ENCODE data around the gene SPSB2. TPM values are rescaled to one million over a fixed set of nuclear protein-coding genes. Genes with fewer than 3 reads are reported as not detected.

The SPSB2 gene, protein sequence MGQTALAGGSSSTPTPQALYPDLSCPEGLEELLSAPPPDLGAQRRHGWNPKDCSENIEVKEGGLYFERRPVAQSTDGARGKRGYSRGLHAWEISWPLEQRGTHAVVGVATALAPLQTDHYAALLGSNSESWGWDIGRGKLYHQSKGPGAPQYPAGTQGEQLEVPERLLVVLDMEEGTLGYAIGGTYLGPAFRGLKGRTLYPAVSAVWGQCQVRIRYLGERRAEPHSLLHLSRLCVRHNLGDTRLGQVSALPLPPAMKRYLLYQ
- total RNA-seq, result 1.2 and 3.3 TPM in 2 replicates

DNA sequence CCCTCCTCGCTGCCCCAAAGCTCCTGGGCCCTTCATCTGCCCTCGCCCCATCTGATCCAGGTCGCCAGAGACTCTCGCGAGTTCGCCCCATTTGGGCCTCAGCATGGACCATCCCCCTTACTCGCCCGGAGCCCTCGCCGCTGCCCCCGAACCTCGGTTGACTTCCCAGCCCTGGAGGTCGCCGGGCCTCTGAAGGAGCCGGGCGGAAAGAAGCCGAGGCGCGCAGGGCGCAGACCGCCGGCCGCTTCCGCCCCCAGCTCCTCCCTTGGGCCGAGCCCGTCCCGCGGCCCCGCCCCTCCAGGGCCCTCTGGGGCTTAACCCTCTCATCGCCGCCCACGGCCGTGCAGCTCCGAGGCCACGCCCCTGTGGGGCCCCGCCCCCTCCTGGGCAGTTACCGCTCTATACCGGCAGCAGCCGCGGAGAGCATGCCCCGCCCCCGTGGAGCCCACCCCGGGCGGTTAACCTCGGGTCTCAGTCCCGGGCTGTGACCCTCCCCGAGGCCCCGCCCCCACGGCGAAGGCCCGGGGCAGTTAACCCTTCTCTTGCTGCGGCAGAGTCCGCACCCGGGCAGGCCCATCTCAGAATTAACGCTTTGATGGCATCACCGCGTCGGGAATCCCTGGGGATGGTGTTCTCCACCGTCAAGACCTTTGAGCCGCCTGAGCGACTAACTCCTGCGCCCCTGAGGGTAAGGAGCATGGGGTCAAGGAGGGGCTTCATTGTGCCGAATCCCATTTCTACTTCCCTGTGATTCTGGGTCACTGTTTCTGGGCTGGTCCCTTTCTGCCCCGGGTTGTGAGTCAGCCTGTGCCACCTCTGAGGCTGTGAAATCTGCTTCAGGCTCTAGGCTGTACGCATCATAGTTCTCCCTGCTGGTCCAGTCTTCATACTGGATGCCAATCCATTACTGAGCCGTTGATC is at the start of gene SPSB2:
SPSB2 (minus strand) TSS at position 210 of the 921 bp plus-strand sequence. CDS start 402 bp downstream, outside the sequence.

DNA sequence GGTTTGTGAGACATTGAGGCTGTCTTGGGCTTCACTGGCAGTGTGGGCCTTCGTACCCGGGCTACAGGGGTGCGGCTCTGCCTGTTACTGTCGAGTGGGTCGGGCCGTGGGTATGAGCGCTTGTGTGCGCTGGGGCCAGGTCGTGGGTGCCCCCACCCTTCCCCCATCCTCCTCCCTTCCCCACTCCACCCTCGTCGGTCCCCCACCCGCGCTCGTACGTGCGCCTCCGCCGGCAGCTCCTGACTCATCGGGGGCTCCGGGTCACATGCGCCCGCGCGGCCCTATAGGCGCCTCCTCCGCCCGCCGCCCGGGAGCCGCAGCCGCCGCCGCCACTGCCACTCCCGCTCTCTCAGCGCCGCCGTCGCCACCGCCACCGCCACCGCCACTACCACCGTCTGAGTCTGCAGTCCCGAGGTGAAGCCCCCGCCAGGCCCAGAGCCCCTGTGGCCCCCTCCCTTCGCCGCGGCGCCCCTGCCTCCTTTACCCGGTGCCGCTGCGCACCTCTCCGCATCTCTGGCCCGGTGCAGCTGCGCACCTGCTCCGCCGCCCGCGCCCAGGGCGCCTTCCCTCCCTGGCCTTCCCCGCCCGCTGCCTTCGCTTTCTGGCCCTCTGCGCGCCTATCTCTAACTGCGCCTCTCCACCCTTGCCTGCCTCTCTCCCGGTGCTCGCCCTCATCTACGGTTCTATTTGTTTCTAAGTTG is 41.3 kb upstream of the SPSB2 start, which contains the start of gene ENO2:
ENO2 (plus strand) TSS at position 335 of the 701 bp plus-strand sequence. CDS start 1,253 bp downstream, outside the sequence.

DNA sequence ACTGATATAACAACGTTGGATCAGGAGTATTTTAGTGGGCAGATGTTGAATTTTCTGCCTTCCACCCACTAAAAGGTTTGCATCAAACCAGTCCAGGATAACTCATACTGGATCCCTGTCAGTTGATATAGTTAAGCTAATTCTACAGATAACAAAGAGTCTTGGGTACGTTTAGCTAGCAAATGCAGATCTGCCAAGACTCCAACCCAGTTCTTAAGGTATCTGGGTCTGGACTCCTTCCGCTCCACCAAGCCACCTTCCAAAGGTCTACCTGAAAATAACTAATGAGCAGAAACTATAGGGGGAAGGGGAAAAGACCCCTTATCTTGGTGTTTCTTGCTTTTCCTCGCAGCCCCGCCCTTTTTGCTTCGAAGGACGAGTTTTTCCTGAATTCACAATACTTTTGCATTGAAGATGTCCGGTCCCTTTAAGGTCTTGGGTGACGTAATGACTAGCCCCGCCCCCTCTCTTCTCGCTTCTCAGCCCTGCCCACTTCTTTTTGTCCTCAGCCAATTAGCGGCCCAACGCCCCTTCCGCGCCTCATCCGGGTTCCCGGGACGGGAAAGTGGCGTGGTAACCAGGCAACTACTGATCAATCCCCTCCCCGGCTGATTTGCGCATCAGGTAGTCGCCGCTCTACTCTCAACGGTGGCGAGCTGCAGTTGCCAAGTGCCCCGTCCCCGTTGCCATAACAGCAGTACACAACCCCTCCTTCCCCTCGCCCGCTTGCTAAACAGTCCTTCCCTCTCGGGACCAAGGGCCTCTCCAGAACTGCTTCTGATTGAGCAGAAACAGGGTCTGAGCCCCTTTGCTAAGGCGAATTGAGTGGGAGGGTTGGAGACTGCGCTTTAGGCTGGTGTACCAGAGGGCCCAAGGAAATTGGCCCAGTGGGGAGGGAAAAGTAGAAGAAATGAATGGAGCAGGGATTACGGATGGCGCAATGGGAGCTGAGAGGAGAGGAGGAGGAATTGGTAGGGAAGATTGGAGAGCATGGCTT is 31.5 kb upstream of the SPSB2 start, which contains the start of gene LRRC23:
LRRC23 (plus strand) TSS at position 543 of the 997 bp plus-strand sequence. CDS start 812 bp downstream, outside the sequence.

DNA sequence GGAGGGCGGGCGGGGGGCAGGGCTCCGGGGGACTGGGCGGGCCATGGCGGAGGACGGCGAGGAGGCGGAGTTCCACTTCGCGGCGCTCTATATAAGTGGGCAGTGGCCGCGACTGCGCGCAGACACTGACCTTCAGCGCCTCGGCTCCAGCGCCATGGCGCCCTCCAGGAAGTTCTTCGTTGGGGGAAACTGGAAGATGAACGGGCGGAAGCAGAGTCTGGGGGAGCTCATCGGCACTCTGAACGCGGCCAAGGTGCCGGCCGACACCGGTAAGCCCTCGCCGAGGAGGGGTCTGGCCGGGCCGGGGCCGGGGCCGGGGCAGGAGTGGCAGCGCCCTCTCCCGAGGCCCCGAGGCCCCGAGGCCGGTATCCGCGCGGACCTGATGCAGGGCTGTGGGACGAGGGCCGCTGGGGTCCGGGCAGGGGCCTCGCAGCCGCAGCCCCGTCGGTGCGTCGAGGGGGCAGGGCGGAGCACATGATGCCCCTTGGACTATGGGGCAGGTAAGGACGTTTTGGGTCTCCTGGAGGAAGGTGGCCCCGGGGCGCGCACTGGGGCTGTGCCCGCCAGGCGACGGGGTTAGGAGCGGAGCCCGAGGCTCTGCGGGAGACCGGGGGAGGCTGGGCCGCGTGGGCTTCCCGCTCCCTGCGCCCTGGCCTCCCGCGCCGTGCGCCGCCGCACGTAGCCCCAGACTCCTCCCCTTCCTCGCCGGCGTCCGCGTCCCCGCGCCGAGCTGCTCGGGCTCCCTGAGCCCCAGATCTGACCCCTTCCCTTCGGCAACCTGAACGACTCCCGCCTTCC is 5.5 kb downstream of the SPSB2 start, which contains the start of gene TPI1:
TPI1 (plus strand) TSS at position 119 of the 798 bp plus-strand sequence; CDS start at position 155, 36 bp downstream.

DNA sequence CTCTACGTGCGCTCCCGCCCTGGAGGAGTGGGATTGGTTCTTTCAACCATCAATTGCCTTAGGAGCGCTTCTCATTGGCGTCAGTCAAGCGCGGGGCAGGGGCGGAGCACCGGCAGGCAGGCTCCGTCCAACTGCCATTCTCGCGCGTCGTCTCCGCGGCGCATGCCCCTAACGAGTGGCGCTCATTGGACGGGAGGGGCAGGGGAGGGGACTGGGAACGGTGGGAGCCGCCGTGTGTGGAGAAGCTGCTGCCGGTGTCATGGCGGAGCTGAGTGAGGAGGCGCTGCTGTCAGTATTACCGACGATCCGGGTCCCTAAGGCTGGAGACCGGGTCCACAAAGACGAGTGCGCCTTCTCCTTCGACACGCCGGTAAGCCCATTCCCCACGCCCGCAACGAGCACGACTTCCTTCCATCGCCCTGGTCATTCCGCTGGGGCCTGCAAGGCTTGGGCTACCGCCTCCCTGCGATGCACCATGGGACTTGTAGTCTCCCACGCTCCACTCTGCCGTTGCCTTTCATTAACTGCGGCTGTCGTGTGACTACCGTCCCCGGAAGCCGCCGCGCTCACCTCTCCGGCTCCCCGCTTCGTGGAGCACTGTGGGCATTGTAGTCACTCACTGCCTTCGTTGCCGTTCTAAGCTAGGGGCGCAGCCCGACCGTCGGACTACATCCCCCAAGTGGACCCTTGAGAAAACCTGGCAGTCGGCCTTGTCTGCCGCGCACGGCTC is 21.0 kb downstream of the SPSB2 start, which contains the start of gene USP5:
USP5 (plus strand) TSS at position 230 of the 730 bp plus-strand sequence; CDS start at position 260, 30 bp downstream.

DNA sequence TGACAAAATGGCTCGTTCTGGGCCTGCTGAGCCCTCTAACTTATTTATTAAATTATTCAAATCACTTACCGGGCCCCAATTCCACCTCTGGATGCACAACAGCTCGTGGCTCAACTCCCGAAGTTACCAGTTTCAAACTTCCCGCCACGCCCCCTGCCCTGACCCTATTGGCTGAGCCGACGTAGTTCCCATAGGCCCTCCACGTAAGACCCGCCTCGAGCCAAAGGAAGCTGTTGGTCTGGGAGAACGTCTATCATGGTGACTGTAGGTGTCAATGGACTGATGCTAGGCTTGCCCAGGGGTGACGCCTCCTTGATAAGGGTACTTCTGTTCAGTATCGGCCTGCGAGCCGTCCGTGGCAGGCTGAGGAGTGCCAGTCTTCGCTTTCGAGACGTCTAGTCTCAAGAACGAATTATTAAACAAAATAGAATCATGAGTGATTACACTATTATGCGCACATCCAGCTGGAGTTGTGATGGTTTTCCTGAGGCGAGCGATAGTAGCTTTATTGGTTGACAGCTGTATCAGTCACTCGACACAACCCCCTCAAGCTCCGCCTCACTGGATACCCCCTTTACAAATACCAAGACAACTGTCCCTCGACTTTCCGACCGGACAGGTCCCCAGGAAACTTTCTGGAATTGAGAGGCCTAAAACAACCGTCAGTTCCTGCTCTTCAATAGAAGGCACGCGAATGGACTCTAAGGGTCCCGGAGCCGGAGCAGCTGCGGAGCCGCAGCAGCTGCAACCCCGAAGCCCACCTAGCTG is 21.8 kb downstream of the SPSB2 start, which contains the start of gene CDCA3:
CDCA3 (minus strand) TSS at position 134 of the 768 bp plus-strand sequence. CDS start 334 bp downstream, outside the sequence.

DNA sequence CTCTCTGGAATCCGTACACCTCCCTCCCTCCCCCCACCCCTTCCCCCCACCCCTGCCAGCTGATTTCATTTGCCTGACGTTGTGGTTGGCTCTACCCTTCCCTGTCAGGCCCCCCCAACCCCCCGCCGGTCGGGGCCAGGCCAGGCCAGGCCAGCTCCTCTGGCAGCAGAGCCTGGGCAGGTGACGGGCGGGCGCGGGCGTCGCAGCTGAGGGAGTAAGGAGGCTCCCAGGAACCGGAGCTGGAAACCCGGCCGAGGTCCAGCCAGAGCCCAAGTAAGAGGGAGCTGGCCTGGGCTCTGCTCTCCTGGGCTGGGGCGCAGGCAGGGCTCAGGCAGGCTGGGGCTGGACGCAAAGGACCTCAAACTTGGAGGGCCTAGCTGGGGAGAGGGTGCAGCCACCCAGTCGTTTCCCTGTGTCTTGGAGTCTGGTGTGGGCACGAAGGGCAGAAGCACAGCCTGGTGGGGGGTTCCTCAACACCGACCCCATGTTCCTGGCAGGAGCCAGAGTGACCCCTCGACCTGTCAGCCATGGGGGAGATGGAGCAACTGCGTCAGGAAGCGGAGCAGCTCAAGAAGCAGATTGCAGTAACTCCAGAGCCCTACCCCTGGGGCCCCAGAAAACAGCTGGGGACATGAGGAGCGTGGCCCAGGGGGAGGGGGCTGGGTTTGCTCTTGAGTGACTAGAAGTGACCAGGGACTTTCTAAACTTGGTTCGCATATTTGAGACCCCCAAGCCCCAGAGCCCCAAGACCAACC is 32.2 kb downstream of the SPSB2 start, which contains the start of gene GNB3:
GNB3 (plus strand) TSS at position 165 of the 755 bp plus-strand sequence; CDS start at position 528, 363 bp downstream.

DNA sequence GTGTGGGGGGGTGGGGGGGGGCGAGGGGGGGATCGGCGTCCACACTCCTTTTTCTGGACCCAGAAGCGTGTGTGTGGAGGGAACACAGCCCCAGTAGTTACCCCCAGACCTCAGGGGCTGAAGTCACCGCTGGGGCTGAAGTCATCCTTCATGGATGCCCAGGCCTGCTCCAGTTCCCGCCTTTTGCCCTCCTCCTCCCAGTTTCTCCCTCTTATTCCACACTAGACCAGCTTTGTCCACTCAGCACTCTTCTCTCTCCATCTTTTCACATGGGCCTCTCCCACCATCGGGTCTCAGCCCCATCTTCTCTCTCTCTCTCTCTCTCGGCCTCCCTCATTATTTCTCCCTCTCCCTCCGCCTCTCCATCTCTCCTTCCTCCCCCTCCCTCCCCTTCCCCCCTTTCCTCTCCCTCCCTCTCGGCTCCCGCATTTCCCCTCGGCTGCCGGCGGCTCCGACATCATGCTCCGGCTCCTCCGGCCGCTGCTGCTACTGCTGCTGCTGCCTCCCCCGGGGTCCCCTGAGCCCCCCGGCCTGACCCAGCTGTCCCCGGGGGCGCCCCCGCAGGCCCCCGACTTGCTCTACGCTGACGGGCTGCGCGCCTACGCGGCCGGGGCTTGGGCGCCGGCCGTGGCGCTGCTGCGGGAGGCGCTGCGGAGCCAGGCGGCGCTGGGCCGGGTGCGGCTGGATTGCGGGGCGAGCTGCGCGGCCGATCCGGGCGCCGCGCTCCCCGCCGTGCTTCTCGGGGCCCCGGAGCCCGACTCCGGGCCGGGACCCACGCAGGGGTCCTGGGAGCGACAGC is 44.9 kb downstream of the SPSB2 start, which contains the start of gene P3H3:
P3H3 (plus strand) TSS at position 426 of the 799 bp plus-strand sequence; CDS start at position 460, 34 bp downstream.

DNA sequence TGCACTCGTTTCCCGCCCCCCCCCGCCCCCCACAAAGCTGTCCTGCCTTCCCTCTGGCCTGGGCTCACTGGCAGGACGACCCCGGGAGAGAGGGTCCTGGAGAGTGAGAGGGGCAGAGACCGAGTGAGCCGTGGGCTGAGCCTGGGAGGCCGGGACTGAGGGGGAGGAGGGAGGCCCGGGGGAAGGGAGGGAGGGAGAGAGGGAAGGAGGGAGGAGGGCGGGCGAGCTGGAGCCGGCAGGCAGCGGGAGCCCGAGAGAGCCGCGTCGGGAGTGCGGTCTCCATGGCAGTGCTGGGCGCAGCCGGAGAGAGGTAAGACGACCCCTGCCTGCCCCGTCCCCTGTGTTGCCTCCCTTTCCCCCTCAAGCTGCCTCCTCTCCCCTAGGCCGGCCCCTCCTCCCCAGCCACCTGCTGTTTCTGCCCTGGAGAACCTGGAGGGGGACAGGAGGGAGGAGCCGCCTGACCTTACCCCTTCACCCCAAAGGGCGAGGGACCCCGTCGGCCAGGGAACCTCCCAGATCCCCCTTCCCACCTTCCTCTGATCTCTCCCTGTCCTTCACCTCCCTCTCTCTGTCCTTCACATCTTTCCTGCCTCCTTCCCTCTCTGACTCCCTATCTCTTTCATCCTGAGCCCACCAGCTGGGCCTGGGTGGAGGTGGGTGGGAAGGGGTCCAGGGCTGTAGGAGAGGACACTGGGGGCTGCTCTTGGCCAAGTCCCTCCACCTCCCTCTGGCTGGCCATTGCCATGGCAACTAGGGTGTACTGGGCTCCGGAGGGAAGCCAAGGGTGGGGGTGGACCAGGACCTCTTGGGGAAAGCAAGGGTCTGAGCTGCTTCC is 51.3 kb downstream of the SPSB2 start, which contains the start of gene GPR162:
GPR162 (plus strand) TSS at position 231 of the 835 bp plus-strand sequence. CDS start 2,078 bp downstream, outside the sequence.

Other genes with a start within 250 kb of the SPSB2 start
- 0.13 TPM in 1 of 2 replicates, not detected in the other for gene LPAR5, start 237.3 kb downstream of the SPSB2 start, total RNA-seq
- 0.50 and 0.53 TPM in 2 replicates for gene ACRBP, start 225.9 kb downstream of the SPSB2 start, total RNA-seq
- gene ING4, start 210.2 kb downstream of the SPSB2 start, total RNA-seq, result 30.1 and 35.0 TPM in 2 replicates
- 27.0 and 28.2 TPM in 2 replicates for gene ZNF384, start 183.9 kb downstream of the SPSB2 start, total RNA-seq
- 0.13 TPM in 1 of 2 replicates, not detected in the other for gene PIANP, start 172.5 kb downstream of the SPSB2 start, total RNA-seq
- gene COPS7A, start 149.3 kb downstream of the SPSB2 start, total RNA-seq, result 34.7 and 40.3 TPM in 2 replicates
- gene MLF2, start 120.2 kb downstream of the SPSB2 start, total RNA-seq, result 89.4 and 97.4 TPM in 2 replicates
- 98.0 and 103 TPM in 2 replicates for gene PTMS, start 106.9 kb downstream of the SPSB2 start, total RNA-seq
- gene LAG3, start 100.8 kb downstream of the SPSB2 start, total RNA-seq, result 0.13 and 0.14 TPM in 2 replicates
- not detected in 2 replicates for gene CD4, start 83.8 kb downstream of the SPSB2 start, total RNA-seq
- 5.7 and 9.4 TPM in 2 replicates for gene GPR162, start 51.5 kb downstream of the SPSB2 start, total RNA-seq
- gene P3H3, start 44.9 kb downstream of the SPSB2 start, total RNA-seq, result 56.1 and 68.3 TPM in 2 replicates
- 3.1 and 3.8 TPM in 2 replicates for gene GNB3, start 32.4 kb downstream of the SPSB2 start, total RNA-seq
- gene CDCA3, start 22.0 kb downstream of the SPSB2 start, total RNA-seq, result 25.7 and 39.8 TPM in 2 replicates
- 83.1 and 87.7 TPM in 2 replicates for gene USP5, start 21.2 kb downstream of the SPSB2 start, total RNA-seq
- gene TPI1, start 5.8 kb downstream of the SPSB2 start, total RNA-seq, result 806 and 826 TPM in 2 replicates
- gene LRRC23, start 31.5 kb upstream of the SPSB2 start, total RNA-seq, result 2.1 and 5.3 TPM in 2 replicates
- gene ENO2, start 41.3 kb upstream of the SPSB2 start, total RNA-seq, result 12.2 TPM in 2 replicates
- 17.6 and 23.0 TPM in 2 replicates for gene ATN1, start 54.7 kb upstream of the SPSB2 start, total RNA-seq
- gene RNU7-1, start 70.5 kb upstream of the SPSB2 start, total RNA-seq, result not detected in 2 replicates
- gene C12orf57, start 70.7 kb upstream of the SPSB2 start, total RNA-seq, result 64.9 and 76.2 TPM in 2 replicates
- 0.36 TPM in 1 of 2 replicates, not detected in the other for gene PTPN6, start 78.1 kb upstream of the SPSB2 start, total RNA-seq
- 193 and 222 TPM in 2 replicates for gene PHB2, start 97.4 kb upstream of the SPSB2 start, total RNA-seq
- gene EMG1, start 97.6 kb upstream of the SPSB2 start, total RNA-seq, result 48.4 and 49.6 TPM in 2 replicates
- gene LPCAT3, start 145.2 kb upstream of the SPSB2 start, total RNA-seq, result 9.4 and 14.7 TPM in 2 replicates
- 0.57 and 1.2 TPM in 2 replicates for gene C1S, start 187.4 kb upstream of the SPSB2 start, total RNA-seq
- gene C1R, start 219.1 kb upstream of the SPSB2 start, total RNA-seq, result 1.7 and 3.2 TPM in 2 replicates
- gene C1RL, start 235.9 kb upstream of the SPSB2 start, total RNA-seq, result 15.3 and 27.1 TPM in 2 replicates